GM08714 (cell line): Measurements from ENCODE around the gene CD33.

Experiments
- H3K4me3 ChIP-seq: fragments of 200-500 bp; sonication (Bioruptor generic); 2 replicates; pipeline ENCODE4 v1.5.1; 2014; ENCODE audit warnings: mild to moderate bottlenecking, low read length, inconsistent platforms
- ZNF274 ChIP-seq: IDR thresholded peaks from 2 replicates; pipeline ENCODE4 v1.6.1; 2012; ENCODE audit warnings: mild to moderate bottlenecking, low read depth, low read length

CD33 gene

GRCh38 chr19:51259348-51260245 is 34.7 kb downstream of the CD33 start:
- no peak for TF ChIP-seq ZNF274
- H3K4me3 ChIP-seq = no peak overlapping the region

DNA sequence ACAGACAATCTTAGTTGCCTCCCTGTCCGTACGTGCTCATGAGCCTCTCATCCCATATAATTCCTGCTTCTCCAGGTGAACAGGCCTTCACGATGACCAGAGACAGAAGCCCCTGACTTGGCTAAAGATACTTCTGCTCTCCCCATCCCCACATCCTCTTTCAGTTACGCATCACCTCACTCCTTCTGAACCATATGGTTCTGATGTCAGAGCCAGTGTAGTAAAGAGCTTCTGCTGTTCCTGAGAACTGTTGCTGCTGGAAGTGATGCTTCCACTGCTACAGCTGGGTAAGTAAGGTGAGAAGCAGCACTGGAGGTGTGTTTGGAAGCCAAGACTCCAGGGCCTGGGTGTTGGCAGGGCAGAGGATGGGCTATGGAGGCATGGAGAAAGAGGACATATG is 38.9 kb downstream of the CD33 start:
- TF ChIP-seq ZNF274 = no peak

DNA sequence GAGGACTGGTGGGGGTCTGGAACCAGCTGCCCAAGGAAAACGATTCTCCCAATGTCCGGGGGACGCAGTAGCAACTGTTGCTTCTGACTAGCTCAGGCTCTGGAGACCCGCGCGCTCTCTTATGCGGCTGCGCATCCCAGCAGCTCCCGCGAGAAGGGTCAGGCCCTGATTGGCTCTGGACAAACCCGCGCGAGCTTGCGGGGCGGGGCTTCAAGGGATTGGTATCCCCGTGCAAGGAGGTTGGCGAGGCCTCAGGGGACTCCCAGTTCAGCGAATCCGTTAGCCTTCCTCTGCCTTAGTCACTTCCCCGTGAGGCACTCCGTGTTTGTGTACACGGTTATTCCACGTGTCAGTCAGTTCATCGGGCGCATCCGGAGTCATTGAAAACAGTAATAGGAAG is 46.2 kb downstream of the CD33 start:
- H3K4me3 ChIP-seq = no peak overlapping the region
- no peak for TF ChIP-seq ZNF274

More for the DNA sequence above, 38.9 kb downstream of the CD33 start:
- no peak overlapping the region for H3K4me3 ChIP-seq

DNA sequence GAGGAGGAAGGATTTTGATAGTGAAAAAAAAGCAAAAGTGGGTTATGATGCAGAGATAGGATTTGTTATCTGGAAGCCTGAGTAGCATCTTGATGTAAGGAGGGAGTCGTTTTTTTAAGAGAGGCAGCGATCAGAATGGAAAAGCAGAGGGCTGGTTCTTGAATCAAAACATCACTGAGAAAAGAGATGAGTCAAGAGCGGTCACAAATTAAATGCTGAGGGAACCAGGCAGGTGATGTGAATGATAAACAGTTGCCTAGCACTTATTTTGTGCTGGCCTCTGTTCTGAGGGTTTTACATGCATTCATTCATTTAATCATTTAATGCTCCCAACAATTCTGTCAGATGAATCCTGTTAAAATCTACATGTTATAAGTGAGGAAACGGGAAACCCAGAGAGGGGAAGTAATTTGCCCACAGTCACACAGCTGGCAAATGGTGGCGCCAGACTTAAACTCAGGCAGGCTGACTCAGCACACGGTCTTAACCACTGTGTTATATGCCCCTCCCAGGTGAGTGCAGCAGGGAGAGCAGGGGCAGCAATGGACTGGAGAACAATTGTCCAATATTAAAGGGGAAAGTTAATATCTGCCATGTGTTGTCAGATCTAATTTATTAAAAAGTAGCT is 47.4 kb downstream of the CD33 start:
- no peak for TF ChIP-seq ZNF274
- H3K4me3 ChIP-seq = no peak overlapping the region

DNA sequence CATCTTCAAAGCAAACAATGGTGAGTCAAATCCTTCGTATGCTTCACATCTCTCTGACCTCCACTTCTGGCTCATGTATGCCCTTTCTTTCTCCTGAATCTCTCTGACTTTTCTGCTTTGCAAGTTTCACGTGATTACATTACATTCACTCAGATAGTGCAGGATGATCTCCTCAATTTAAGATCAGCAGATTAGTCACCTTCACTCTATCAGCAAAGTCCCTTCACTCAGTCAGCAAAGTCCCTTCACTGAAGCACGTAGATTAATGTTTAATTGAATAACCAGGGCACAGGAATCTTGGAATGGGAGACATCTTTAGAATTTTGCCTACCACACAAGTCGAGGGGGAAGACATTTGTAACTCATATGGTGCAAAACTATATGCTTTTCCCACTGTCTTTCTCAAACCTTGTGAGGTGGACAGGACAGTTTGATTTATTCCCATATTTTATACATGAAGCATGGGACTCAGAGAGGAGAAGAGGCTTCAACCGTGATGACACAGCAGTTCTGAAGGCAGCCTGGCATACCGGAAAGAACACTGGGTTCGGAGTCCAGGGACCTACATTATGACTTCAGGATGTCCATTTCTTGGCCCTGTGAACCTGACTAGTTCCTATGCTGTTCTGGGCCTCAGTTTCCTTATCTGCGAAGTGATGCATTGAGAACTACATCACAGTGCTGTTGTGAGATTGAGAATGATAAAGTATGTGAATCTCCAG is 49.3 kb downstream of the CD33 start:
- TF ChIP-seq ZNF274 = no peak
- H3K4me3 ChIP-seq = no peak overlapping the region

DNA sequence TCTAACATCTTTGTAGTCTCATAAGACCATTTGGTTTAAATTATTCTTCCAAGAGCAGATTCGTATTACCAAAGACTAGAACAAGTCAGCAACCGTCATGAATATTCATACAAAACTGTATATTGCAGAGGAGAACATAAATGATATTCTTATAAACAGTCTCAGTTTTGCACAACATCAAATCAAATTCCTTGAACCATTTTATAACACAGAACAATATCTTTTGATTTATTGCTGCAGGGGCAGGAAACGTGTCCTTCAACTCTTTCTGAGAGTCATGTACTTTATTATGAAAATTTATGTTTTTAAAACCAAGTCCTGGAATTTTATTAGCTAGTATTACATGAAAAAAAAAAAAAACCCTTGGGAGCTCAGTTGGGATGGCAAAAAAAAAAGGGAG is 52.2 kb downstream of the CD33 start:
- TF ChIP-seq ZNF274 = no peak
- no peak overlapping the region for H3K4me3 ChIP-seq

- no peak for TF ChIP-seq ZNF274
- no peak overlapping the region for H3K4me3 ChIP-seq
Observed at GRCh38 chr19:51282335-51282734, 57.5 kb downstream of the CD33 start.

DNA sequence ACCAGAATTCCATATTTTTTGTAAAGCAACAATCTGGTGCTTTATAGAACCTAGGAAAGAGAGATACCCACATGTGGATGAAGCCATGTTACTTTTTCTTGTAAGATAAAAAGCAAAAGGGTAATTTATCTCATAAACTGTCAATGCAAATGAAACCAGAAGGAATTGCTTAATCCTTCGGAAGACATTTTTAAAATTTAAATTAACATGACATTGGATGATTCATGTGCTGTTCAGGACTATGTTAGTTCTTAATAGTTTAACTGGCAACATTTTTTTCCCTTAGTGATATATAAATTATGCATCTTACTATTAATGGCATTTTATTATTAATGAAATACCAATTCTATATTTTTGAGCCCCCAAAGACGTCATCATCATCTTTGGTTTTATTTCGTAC is 60.8 kb downstream of the CD33 start:
- no peak overlapping the region for H3K4me3 ChIP-seq
- TF ChIP-seq ZNF274 = no peak
